Activated T-helper 9 cell treated with anti-CD3 and anti-CD28 coated beads, Interleukin-2, amount 50 U/mL, for 16 hours (primary cell): Measurements from ENCODE around the gene LYSMD3.

Source experiments
- DNase-seq: peaks from one replicate; pipeline ENCODE4 v3.0.0-alpha.2; 2020; ENCODE audit warnings: low read depth

LYSMD3 gene

GRCh38 chr5:90547072-90547536 is 17.7 kb upstream of the LYSMD3 start:
- no peak for DNase-seq

GRCh38 chr5:90546216-90546837 is 16.9 kb upstream of the LYSMD3 start:
- no peak for DNase-seq

- no peak for DNase-seq
These were observed 16.1 kb upstream of the LYSMD3 start for GRCh38 chr5:90545511-90545910.

- DNase-seq = no peak
These were observed 13.6 kb upstream of the LYSMD3 start for GRCh38 chr5:90542827-90543519.

GRCh38 chr5:90534922-90535321 is 5.5 kb upstream of the LYSMD3 start:
- no peak for DNase-seq

- DNase-seq = no peak
These were observed 4.4 kb upstream of the LYSMD3 start for GRCh38 chr5:90533794-90534193.

- DNase-seq = no peak
These were observed 1.5 kb upstream of the LYSMD3 start for GRCh38 chr5:90530736-90531487.

GRCh38 chr5:90529939-90530677 is 724 bp upstream of the LYSMD3 start:
- peak; percentile 41 for DNase-seq

GRCh38 chr5:90528601-90529193 is 687 bp downstream of the LYSMD3 start:
- no peak for DNase-seq

GRCh38 chr5:90519081-90519480 is 10.3 kb downstream of the LYSMD3 start:
- DNase-seq = no peak

GRCh38 chr5:90518661-90519060 is 10.7 kb downstream of the LYSMD3 start:
- DNase-seq = no peak

GRCh38 chr5:90514520-90514919 is 14.9 kb downstream of the LYSMD3 start:
- no peak for DNase-seq

- DNase-seq = no peak
These were observed 18.9 kb downstream of the LYSMD3 start for GRCh38 chr5:90510438-90510837.

- DNase-seq = no peak
These were observed 23.2 kb downstream of the LYSMD3 start for GRCh38 chr5:90506221-90506620.

GRCh38 chr5:90504743-90505142 is 24.6 kb downstream of the LYSMD3 start:
- DNase-seq = no peak

- no peak for DNase-seq
These were observed 25.8 kb downstream of the LYSMD3 start for GRCh38 chr5:90503596-90503995.

- no peak for DNase-seq
These were observed 34.2 kb downstream of the LYSMD3 start for GRCh38 chr5:90495146-90495545.

GRCh38 chr5:90494043-90494442 is 35.3 kb downstream of the LYSMD3 start:
- DNase-seq = no peak

- DNase-seq = no peak
These were observed 40.6 kb downstream of the LYSMD3 start for GRCh38 chr5:90488791-90489190.

GRCh38 chr5:90484540-90484939 is 44.8 kb downstream of the LYSMD3 start:
- no peak for DNase-seq

GRCh38 chr5:90483206-90483605 is 46.2 kb downstream of the LYSMD3 start:
- DNase-seq = no peak

- no peak for DNase-seq
These were observed 48.7 kb downstream of the LYSMD3 start for GRCh38 chr5:90480699-90481098.
